ENCODE data around the gene FBXW5.

Gene FBXW5

DNA sequence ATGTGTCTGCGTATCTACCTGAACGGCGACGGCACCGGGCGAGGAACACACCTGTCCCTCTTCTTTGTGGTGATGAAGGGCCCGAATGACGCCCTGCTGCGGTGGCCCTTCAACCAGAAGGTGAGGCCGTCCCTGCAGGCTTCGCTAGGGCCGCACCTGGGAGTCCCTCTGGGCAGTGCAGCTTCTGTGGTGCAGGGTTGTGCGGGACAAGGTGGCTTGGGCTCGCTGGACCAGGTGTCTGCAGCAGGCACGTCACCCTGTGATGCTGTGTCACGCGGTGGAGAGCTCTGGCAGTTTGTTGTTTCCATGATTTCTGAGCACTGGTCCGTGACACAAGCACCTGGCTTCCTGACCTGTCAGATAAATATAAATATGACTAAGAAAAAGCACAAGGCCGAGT lies 20.7 kb downstream of the FBXW5 start:
- TF ChIP-seq, protein P1, sequence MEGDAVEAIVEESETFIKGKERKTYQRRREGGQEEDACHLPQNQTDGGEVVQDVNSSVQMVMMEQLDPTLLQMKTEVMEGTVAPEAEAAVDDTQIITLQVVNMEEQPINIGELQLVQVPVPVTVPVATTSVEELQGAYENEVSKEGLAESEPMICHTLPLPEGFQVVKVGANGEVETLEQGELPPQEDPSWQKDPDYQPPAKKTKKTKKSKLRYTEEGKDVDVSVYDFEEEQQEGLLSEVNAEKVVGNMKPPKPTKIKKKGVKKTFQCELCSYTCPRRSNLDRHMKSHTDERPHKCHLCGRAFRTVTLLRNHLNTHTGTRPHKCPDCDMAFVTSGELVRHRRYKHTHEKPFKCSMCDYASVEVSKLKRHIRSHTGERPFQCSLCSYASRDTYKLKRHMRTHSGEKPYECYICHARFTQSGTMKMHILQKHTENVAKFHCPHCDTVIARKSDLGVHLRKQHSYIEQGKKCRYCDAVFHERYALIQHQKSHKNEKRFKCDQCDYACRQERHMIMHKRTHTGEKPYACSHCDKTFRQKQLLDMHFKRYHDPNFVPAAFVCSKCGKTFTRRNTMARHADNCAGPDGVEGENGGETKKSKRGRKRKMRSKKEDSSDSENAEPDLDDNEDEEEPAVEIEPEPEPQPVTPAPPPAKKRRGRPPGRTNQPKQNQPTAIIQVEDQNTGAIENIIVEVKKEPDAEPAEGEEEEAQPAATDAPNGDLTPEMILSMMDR (IDR thresholded peaks at IDR 0.05; ENCODE audit: poor library complexity, severe bottlenecking), result no peak
- Histone ChIP-seq H3K4me1 (ENCODE audit: insufficient read depth, poor library complexity, severe bottlenecking) (no peaks in the 10 kb centered on the region), H3K36me3 (ENCODE audit: low read depth) (peaks cover 37% of the 10 kb centered on the region), H3K27me3 (ENCODE audit: insufficient read depth, poor library complexity, severe bottlenecking) (no peaks in the 10 kb centered on the region), H3K9me3 (ENCODE audit: severe bottlenecking) (no peaks in the 10 kb centered on the region), H3K4me3 (ENCODE audit: severe bottlenecking) (no peak overlapping the region), H3K27ac (ENCODE audit: poor library complexity, severe bottlenecking) (no peak overlapping the region)
- ATAC-seq (ENCODE audit: low read depth) (no peak), DNase-seq (ENCODE audit: low spot score) (no peak)

DNA sequence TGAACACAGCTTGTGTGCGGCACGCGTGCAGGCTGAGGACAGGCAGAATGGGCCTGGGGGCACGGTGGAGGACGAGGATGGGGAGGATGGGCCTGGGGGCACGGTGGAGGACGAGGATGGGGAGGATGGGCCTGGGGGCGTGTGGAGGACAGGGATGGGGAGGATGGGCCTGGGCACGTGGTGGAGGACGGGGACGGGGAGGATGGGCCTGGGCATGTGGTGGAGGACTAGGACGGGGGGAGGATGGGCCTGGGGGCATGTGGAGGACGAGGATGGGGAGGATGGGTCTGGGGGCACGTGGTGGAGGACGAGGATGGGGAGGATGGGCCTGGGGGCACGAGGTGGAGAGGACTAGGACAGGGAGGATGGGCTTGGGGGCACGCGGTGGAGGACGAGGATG lies 22.0 kb downstream of the FBXW5 start:
- Histone ChIP-seq H3K9me3 (ENCODE audit: severe bottlenecking) (no peaks in the 10 kb centered on the region), H3K36me3 (ENCODE audit: low read depth) (peaks cover 46% of the 10 kb centered on the region), H3K4me1 (ENCODE audit: insufficient read depth, poor library complexity, severe bottlenecking) (no peaks in the 10 kb centered on the region), H3K27ac (ENCODE audit: poor library complexity, severe bottlenecking) (no peak overlapping the region), H3K4me3 (ENCODE audit: severe bottlenecking) (no peak overlapping the region), H3K27me3 (ENCODE audit: insufficient read depth, poor library complexity, severe bottlenecking) (no peaks in the 10 kb centered on the region)
- ATAC-seq (ENCODE audit: low read depth) (no peak), DNase-seq (ENCODE audit: low spot score) (no peak)
- TF ChIP-seq, protein P1 (IDR thresholded peaks at IDR 0.05; ENCODE audit: poor library complexity, severe bottlenecking), result no peak

DNA sequence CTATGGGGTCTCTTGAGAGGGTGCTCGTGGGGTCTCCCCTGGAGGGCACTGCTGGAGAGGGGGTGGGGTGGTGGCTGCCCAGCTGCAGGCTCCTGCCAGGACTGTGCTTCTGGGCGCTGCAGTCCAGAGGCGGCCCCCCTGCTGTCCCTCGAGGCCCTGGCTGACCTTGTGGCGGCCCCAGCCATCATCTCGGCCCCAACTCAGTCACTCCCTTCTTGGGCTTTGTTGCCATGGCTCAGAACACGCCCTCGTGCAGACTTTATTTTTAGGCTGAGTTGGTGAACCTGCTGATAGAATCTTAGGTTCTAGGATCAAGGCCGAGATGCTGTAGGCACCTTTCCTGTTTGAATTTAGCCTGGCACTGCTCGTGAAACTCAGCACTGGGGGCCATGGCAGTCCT lies 22.8 kb downstream of the FBXW5 start:
- no peak overlapping the region for H3K4me3 ChIP-seq (ENCODE audit: severe bottlenecking)

DNA sequence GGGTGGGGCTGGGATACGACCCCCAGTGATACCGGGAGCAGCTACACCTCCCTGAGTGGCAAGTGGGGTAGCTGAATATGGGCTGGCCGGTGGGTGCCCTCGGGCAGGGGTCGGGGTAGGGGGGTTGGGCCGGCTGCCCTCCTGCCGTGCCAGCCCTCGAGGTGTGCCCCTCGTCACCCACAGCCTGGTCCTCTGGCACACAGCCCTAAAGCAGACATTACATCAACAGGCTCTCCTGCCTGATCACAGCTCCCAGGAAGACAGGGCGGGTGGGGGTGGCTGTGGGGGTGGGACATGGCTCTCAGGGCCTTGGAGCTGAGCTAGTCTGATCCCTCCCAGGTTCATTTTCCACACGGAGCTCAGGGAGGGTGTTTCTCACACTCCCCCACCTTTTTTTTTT lies 23.2 kb downstream of the FBXW5 start:
- Histone ChIP-seq H3K4me3 (ENCODE audit: severe bottlenecking) (no peak overlapping the region), H3K9me3 (ENCODE audit: severe bottlenecking) (no peaks in the 10 kb centered on the region), H3K4me1 (ENCODE audit: insufficient read depth, poor library complexity, severe bottlenecking) (no peaks in the 10 kb centered on the region), H3K36me3 (ENCODE audit: low read depth) (peaks cover 53% of the 10 kb centered on the region), H3K27me3 (ENCODE audit: insufficient read depth, poor library complexity, severe bottlenecking) (no peaks in the 10 kb centered on the region), H3K27ac (ENCODE audit: poor library complexity, severe bottlenecking) (no peak overlapping the region)
- TF ChIP-seq, protein P1 (IDR thresholded peaks at IDR 0.05; ENCODE audit: poor library complexity, severe bottlenecking), result no peak
- DNase-seq (ENCODE audit: low spot score) (no peak), ATAC-seq (ENCODE audit: low read depth) (no peak)

More for the DNA sequence above, 22.8 kb downstream of the FBXW5 start:
- TF ChIP-seq, protein P1 (IDR thresholded peaks at IDR 0.05; ENCODE audit: poor library complexity, severe bottlenecking), result no peak
- no peak for DNase-seq (ENCODE audit: low spot score)
- ATAC-seq (ENCODE audit: low read depth), result no peak
- Histone ChIP-seq H3K27me3 (ENCODE audit: insufficient read depth, poor library complexity, severe bottlenecking) (no peaks in the 10 kb centered on the region), H3K9me3 (ENCODE audit: severe bottlenecking) (no peaks in the 10 kb centered on the region), H3K4me1 (ENCODE audit: insufficient read depth, poor library complexity, severe bottlenecking) (no peaks in the 10 kb centered on the region), H3K36me3 (ENCODE audit: low read depth) (peaks cover 50% of the 10 kb centered on the region), H3K27ac (ENCODE audit: poor library complexity, severe bottlenecking) (no peak overlapping the region)

DNA sequence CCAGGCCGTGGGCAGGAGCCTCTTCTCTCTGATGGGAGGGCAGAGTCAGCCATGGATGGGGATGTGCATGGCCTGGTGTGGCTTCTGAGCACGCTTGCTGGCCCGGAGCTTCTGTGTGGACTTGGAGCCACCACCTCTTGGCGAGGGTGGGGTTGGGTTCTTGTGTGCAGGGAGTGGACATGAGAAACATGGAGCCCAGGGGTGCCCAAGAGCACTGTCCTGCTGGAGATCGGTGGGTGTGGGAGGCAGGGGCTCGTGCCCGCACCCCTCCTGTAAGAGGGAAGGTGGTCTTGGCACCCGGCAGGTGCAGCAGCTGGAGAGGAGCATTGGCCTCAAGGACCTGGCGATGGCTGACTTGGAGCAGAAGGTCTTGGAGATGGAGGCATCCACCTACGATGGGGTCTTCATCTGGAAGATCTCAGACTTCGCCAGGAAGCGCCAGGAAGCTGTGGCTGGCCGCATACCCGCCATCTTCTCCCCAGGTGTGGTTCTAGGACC lies 23.8 kb downstream of the FBXW5 start:
- ATAC-seq (ENCODE audit: low read depth) (no peak), DNase-seq (ENCODE audit: low spot score) (no peak)
- Histone ChIP-seq H3K4me3 (ENCODE audit: severe bottlenecking) (no peak overlapping the region), H3K27ac (ENCODE audit: poor library complexity, severe bottlenecking) (no peak overlapping the region), H3K27me3 (ENCODE audit: insufficient read depth, poor library complexity, severe bottlenecking) (no peaks in the 10 kb centered on the region), H3K4me1 (ENCODE audit: insufficient read depth, poor library complexity, severe bottlenecking) (no peaks in the 10 kb centered on the region), H3K36me3 (ENCODE audit: low read depth) (peaks cover 54% of the 10 kb centered on the region), H3K9me3 (ENCODE audit: severe bottlenecking) (no peaks in the 10 kb centered on the region)
- TF ChIP-seq, protein P1 (IDR thresholded peaks at IDR 0.05; ENCODE audit: poor library complexity, severe bottlenecking), result no peak

Data from RWPE2 (cell line).